CD4-positive, alpha-beta T cell (primary cell): Measurements from ENCODE around the gene SEPHS1. TPM values are rescaled to one million over a fixed set of nuclear protein-coding genes. Genes with fewer than 3 reads are reported as not detected.

Experiments used
- ATAC-seq: fragments of 200-7000 bp; cut with Tn5 transposase; one replicate; pipeline ENCODE4 v1.10.0; 2022; ENCODE audit warnings: mild to moderate bottlenecking; ENCODE audit not compliant: poor library complexity
- CTCF ChIA-PET: fragments of 350-600 bp; sonication (Branson Sonifier 250); formaldehyde crosslinking; loops from one replicate; lab custom pipeline; 2021; ENCODE audit warnings: antibody characterized with exemption, inconsistent platforms; lab: Charles Lee
- POLR2A ChIA-PET: fragments of 350-600 bp; sonication (Branson Sonifier 250); formaldehyde crosslinking; loops from one replicate; lab custom pipeline; 2021; ENCODE audit warnings: antibody characterized with exemption, inconsistent platforms; lab: Charles Lee
- DNase-seq, 14 experiments: peaks; one replicate each; pipeline ENCODE4 v3.0.0-alpha.2; 2013 to 2020; ENCODE audit warnings: mixed read lengths in 2 of 14
- H3K27ac ChIP-seq, 2 donors: one replicate each; pipeline versions ENCODE4 v1.5.1 to v1.7.0; 2013; ENCODE audit warnings: low read length in 2 of 2, low read depth in 1 of 2, mild to moderate bottlenecking in 1 of 2
- H3K27me3 ChIP-seq, 2 experiments: 1 replicate in 1 of 2; 2 replicates in 1 of 2; pipeline versions ENCODE4 v1.6.1 to v1.7.0; 2013; ENCODE audit warnings: low read length in 2 of 2, control low read depth in 1 of 2, mild to moderate bottlenecking in 1 of 2, moderate library complexity in 1 of 2; ENCODE audit not compliant: insufficient read depth in 2 of 2, control insufficient read depth in 1 of 2
- H3K36me3 ChIP-seq: one replicate; pipeline ENCODE4 v1.6.1; 2013; ENCODE audit warnings: low read length, control low read depth; ENCODE audit not compliant: insufficient read depth
- H3K4me1 ChIP-seq: one replicate; pipeline ENCODE4 v1.6.1; 2013; ENCODE audit warnings: low read length, control low read depth; ENCODE audit not compliant: insufficient read depth
- H3K4me3 ChIP-seq: one replicate; pipeline ENCODE4 v1.5.1; 2013; ENCODE audit warnings: mild to moderate bottlenecking, low read length, moderate library complexity
- H3K9me3 ChIP-seq, 2 experiments: 1 replicate in 1 of 2; 2 replicates in 1 of 2; pipeline versions ENCODE4 v1.6.1 to v1.7.0; 2013; ENCODE audit warnings: low read length in 2 of 2, mild to moderate bottlenecking in 2 of 2, control low read depth in 1 of 2, moderate library complexity in 1 of 2; ENCODE audit not compliant: control insufficient read depth in 1 of 2, insufficient read depth in 1 of 2
- H3K27ac Mint-ChIP-seq: one replicate; pipeline ENCODE4 v1.8.0; 2020; ENCODE audit warnings: mixed read lengths
- H3K27me3 Mint-ChIP-seq: one replicate; pipeline ENCODE4 v1.8.0; 2021; ENCODE audit warnings: mixed read lengths
- H3K36me3 Mint-ChIP-seq: one replicate; pipeline ENCODE4 v1.8.0; 2021; ENCODE audit warnings: low read depth, mixed read lengths
- H3K4me1 Mint-ChIP-seq: one replicate; pipeline ENCODE4 v1.8.0; 2021; ENCODE audit warnings: low read depth, mixed read lengths
- H3K4me3 Mint-ChIP-seq: one replicate; pipeline ENCODE4 v1.8.0; 2020; ENCODE audit warnings: mild to moderate bottlenecking, mixed read lengths
- H3K9me3 Mint-ChIP-seq: one replicate; pipeline ENCODE4 v1.8.0; 2020; ENCODE audit warnings: mixed read lengths
- intact Hi-C, 2 experiments: fragments of 100-400 bp; cut with DNase I in 1 of 2; cut with micrococcal nuclease in 1 of 2; formaldehyde crosslinking; loops; one replicate each; pipeline versions ENCODE4 v1.15.1 to v1.9.0; 2023 to 2025; cut with DNase I, micrococcal nuclease
- total RNA-seq, 174 experiments: library from RNA in 2 of 174; stranded (reverse) in 2 of 174; gene quantifications; one replicate each; pipeline ENCODE4 v1.2.3 and lab custom pipeline; 2021 to 2026
- TF ChIP-seq, protein P1 (sequence below): fragments of 200-600 bp; IDR thresholded peaks from one replicate; pipeline ENCODE4 v1.8.0; 2022; ENCODE audit warnings: antibody characterized with exemption, mild to moderate bottlenecking

SEPHS1 gene
- total RNA-seq, 2 experiments from 2014 or later, result 13.1 to 17.9 TPM

DNA sequence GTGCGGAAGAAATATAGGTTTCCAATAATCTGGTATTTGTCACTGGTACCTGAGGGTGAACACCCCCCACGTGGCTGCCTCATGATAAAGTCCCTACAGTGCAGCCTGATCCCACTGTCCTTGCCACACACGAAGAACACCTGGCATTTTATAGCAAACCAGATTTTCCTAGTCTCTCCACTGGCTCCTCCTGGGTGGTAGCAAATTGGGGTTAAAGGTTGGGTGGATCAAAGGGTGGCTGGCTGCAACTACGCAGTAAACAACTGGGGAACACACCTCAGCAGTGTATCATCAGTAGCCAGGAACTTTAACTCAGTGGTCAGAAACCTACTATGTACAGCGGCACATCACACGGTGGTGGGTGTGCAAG is 10.3 kb downstream of the SEPHS1 start:
- no peaks in the 10 kb centered on the region for H3K9me3 Mint-ChIP-seq
- TF ChIP-seq, protein P1, sequence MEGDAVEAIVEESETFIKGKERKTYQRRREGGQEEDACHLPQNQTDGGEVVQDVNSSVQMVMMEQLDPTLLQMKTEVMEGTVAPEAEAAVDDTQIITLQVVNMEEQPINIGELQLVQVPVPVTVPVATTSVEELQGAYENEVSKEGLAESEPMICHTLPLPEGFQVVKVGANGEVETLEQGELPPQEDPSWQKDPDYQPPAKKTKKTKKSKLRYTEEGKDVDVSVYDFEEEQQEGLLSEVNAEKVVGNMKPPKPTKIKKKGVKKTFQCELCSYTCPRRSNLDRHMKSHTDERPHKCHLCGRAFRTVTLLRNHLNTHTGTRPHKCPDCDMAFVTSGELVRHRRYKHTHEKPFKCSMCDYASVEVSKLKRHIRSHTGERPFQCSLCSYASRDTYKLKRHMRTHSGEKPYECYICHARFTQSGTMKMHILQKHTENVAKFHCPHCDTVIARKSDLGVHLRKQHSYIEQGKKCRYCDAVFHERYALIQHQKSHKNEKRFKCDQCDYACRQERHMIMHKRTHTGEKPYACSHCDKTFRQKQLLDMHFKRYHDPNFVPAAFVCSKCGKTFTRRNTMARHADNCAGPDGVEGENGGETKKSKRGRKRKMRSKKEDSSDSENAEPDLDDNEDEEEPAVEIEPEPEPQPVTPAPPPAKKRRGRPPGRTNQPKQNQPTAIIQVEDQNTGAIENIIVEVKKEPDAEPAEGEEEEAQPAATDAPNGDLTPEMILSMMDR, result no peak
- POLR2A ChIA-PET, result no interaction called here
- H3K27me3 ChIP-seq, result no peaks in the 10 kb centered on the region
- H3K27ac Mint-ChIP-seq, result no peak overlapping the region
- no peak overlapping the region for H3K4me3 Mint-ChIP-seq
- no peak overlapping the region for H3K4me3 ChIP-seq
- H3K9me3 ChIP-seq, result no peaks in the 10 kb centered on the region
- CTCF ChIA-PET, result no interaction called here
- no peak for ATAC-seq
- no peaks in the 10 kb centered on the region for H3K27me3 Mint-ChIP-seq
- H3K4me1 Mint-ChIP-seq, result peaks cover 42% of the 10 kb centered on the region
- H3K4me1 ChIP-seq, result peaks cover 11% of the 10 kb centered on the region
- intact Hi-C loops, result no loop called here
- peaks cover 34% of the 10 kb centered on the region for H3K36me3 ChIP-seq
- DNase-seq, result no peak
- peaks cover 63% of the 10 kb centered on the region for H3K36me3 Mint-ChIP-seq
- no peak overlapping the region for H3K27ac ChIP-seq

DNA sequence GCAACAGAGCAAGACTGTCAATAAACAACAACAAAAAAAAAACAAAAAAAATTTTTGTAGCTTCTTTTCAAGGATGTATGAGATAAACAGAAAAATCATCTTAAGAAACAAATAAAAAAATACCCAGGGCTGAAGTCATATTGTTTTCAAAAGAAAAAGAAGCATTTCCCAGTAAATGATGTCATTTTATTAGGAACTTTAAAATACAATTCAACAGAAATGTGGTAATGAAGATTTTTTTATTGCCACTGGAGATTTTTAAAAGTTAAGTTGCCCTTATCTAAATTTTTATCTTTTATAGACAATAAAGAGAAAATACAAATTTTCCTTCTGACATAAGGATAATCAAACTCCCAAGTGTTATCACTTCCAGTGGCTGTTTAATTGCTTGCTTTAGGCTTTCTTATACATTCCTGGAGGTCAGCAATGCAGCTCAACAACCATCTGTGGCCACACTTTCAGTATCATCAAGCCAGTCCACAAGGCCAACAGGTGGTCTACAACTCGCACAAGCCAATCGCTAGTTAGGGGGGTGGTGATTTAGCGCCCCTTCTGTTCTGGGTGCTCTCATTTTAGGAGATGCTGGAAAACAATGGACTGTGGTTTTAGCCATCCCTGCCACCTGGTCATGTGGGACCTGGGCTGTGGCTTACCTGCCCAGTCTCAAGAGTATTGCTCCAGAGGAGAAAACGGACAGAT is 10.8 kb downstream of the SEPHS1 start:
- CTCF ChIA-PET, result interaction anchor here (1.3 kb wide), 1 partner anchor 35 kb away, joined by 4 read pairs; no protein-coding TSS in a partner anchor
- Histone ChIP-seq H3K36me3 (peaks cover 39% of the 10 kb centered on the region), H3K9me3 (no peaks in the 10 kb centered on the region), H3K4me3 (no peak overlapping the region), H3K27me3 (no peaks in the 10 kb centered on the region), H3K4me1 (peaks cover 11% of the 10 kb centered on the region), H3K27ac (no peak overlapping the region)
- Mint-ChIP-seq H3K27ac (no peak overlapping the region), H3K4me3 (no peak overlapping the region), H3K9me3 (no peaks in the 10 kb centered on the region), H3K36me3 (peaks cover 65% of the 10 kb centered on the region), H3K27me3 (no peaks in the 10 kb centered on the region), H3K4me1 (peaks cover 38% of the 10 kb centered on the region)
- DNase-seq (no peak), ATAC-seq (no peak)
- TF ChIP-seq, protein P1, result no peak
- POLR2A ChIA-PET, result interaction anchor here (1.0 kb wide), 1 partner anchor 11 kb away, joined by 3 read pairs; no protein-coding TSS in a partner anchor
- intact Hi-C loops, result no loop called here

DNA sequence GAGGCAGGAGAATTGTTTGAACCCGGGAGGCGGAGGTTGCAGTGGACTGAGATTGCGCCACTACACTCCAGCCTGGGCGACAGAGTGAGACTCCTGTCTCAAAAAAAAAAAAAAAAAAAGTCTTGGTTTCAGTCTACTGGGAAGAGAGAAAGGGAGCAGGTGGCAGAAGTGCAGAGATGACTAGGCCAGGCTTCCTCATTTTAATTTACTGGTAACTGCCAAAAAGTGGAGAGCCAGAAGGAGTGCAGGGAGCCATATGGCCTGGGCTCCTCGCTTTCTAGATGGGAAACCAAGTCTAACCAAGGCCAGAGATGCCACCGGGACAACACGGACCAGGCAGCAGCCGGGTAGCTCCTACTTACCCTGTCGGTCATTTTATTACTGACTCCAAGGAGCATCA is 12.2 kb downstream of the SEPHS1 start:
- ChIA-PET POLR2A (interaction anchor here (2.1 kb wide), 1 partner anchor 34 kb away, joined by 7 read pairs; no protein-coding TSS in a partner anchor), CTCF (no interaction called here)
- no peak for ATAC-seq
- Histone ChIP-seq H3K9me3 (no peaks in the 10 kb centered on the region), H3K27me3 (no peaks in the 10 kb centered on the region), H3K4me3 (no peak overlapping the region), H3K36me3 (peaks cover 50% of the 10 kb centered on the region), H3K27ac (no peak overlapping the region), H3K4me1 (peaks cover 8% of the 10 kb centered on the region)
- Mint-ChIP-seq H3K27ac (no peak overlapping the region), H3K4me1 (peaks cover 30% of the 10 kb centered on the region), H3K36me3 (peaks cover 79% of the 10 kb centered on the region), H3K27me3 (no peaks in the 10 kb centered on the region), H3K9me3 (no peaks in the 10 kb centered on the region), H3K4me3 (no peak overlapping the region)
- TF ChIP-seq, protein P1, result no peak
- intact Hi-C loops, result no loop called here
- DNase-seq, result no peak
